NCI-H524 (cell line): Measurements from ENCODE around the gene ECE1.

ENCODE experiments used
- DNase-seq, 2 experiments: peaks; one replicate each; lab custom pipeline; 2025; lab: John Stamatoyannopoulos, UW

Gene ECE1

GRCh38 chr1:21254335-21254951 is 35.8 kb downstream of the ECE1 start:
- DNase-seq: peak; percentile 92 to 95

GRCh38 chr1:21251773-21252471 is 38.3 kb downstream of the ECE1 start:
- DNase-seq: no peak

GRCh38 chr1:21249940-21250493 is 40.2 kb downstream of the ECE1 start:
- no peak for DNase-seq

DNA sequence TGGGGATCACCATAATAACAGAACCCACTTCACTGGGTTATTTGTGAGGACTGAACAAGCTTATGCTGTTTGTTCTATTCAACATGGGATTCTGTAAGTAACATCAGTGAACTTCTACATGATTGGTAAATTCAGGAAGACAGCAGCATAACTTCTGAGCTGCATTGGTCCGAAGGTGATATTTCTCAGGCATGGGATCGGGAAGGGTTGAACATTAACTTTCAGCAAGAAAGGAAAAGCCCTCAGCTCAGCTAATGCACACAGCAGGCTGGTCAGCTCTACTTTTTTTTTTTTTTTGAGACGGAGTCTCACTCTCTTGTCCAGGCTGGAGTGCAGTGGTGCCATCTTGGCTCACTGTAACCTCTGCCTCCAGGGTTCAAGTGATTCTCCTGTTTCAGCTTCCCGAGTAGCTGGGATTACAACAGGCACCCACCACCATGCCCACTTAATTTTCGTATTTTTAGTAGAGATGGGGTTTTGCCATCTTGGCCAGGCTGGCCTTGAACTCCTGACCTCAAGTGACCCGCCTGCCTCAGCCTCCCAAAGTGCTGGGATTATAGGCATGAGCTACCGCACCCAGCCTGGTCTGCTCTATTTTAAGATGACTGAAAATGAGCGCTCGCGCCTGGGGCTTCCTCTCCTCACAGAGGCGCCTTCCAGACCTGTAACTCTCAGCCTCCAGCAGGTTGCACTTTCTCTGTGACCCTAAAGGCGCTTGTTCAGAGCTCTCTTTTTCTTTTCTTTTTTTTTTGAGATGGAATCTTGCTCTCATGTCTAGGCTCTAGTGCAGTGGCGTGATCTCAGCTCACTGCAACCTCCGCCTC is 42.2 kb downstream of the ECE1 start:
- DNase-seq: no peak

- no peak for DNase-seq
Observed at GRCh38 chr1:21246905-21247642, 43.2 kb downstream of the ECE1 start.

DNA sequence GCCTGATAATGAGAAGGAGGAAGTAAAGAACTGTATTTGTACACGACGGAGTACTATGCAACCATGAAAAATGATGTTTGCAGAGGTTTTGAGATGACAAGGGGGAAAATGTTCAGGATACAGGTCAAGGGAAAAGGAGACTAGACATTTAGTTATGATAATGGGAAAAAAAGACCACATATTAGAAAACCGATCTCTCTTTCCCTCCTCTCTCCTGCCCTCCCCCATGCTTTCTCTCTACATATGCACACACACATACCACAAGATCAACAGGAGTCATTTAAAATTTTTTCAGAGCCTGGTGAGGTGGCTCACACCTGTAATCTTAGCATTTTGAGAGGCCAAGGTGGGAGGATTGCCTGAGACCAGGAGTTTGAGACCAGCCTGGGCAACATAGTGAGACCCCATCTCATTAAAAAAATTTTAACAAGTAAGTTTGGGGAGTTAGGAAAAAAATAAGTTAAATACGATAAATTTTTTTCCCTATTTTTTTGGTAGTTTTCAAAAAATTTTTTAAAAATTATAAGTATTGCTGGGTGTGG is 44.5 kb downstream of the ECE1 start:
- no peak for DNase-seq

GRCh38 chr1:21244986-21245687 is 45.1 kb downstream of the ECE1 start:
- DNase-seq: no peak

DNA sequence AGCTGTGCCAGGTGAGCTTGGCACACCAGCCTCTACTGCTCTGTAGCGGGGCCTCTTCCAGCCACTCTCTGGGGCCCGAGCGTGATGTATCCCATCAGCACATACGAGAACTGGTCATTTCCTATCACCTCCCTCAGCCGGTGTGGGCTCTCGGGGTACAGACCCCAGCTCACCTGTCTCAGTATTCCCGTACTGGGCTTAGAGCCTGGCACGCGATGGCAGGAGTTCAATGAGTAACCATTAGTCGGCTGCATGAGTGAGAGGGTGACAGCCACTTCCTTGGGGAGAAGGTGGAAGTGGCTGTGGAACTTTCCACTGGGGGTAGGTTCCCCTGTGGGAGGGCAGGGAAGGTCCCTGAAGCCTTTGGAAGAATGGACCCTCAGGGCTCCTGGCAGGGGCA is 46.1 kb downstream of the ECE1 start:
- DNase-seq: no peak

GRCh38 chr1:21242846-21243245 is 47.4 kb downstream of the ECE1 start:
- no peak for DNase-seq

DNA sequence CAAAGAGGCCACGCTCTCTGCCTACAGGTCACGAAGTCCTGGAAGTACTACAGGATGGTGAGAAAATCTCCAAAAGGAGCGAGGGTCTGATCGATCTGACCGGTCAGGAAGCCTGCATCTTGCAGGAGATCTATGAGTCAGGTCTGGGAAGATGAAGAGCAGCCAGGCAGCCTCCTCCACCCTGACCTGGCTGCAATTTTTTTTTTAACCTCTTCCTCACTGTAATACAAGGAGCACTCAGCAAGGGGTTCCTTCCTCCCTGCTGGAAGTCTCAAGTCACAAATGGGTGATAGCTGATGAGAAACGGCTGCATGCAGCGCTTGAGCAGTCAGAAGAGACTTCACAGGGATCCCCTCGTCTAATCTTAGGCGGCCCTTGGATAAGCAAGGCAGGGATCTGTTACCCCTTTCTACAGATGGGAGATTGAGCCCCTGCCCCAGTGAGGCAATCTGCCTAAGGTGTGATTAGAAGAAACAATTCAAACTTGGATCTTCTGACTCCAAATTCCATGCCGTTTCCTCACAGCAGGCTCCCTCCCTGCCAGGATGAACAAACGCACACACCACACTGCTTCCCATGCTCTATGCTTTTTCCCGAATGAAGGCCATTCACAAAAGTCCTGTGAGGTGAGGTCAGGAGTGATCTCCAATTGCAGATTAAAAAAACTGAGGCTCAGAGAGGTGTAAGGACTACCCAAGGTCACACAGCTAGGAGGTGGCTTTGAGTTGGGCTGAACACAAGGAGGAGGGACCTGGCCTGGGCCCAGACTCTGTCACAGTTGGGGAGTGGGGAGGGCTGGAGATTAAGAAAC is 48.3 kb downstream of the ECE1 start:
- DNase-seq: no peak

DNA sequence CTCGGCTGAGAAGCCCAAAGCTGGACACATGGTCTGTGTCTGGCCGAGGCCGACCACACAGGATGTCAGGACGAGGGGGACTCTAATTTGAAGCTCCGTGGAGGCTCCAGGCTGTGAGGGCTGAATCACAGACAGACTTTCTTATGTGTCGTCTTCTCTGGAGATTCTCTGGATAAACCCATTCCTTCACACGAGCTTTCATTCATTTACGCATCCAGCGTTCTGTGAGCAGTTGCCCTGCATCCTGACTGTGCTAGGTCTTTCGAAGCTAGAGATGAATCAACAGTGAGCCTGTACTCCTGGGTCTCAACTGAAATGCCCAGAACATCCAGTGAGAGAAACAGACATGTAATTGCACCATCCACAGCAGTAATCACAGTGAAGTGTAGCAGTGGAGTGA is 49.6 kb downstream of the ECE1 start:
- no peak for DNase-seq

GRCh38 chr1:21239221-21239620 is 51.0 kb downstream of the ECE1 start:
- no peak for DNase-seq

DNA sequence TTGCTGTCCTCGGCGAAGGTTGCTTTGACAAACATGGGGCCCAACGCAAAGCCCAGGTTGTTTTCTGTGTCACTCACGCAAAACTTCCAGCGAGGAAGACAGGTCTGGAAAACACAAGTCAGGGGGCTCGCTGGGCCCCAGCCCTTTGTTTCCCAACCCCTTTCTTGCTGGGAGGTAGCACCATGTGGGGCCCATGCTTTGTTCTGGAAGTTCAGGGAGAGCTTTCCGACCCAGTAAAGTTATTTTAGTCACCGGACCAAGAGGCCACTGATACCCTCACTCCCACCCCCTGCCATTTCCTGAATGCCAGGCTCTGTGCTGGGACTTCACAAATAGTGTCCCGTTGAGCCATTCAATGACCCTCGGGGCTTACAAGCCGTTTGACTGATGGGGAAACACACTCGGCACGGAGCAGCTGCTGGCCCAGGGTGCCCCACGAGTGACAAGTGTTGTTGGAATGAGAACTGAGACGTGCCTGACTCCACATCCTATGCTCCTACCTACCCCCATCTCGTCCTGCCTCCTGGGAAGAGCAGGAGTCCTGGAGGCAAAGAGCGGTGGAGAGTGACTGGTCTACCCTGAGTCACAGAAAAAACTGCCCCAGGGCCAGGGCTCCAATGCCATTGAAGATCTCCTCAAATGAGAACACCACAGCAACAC is 52.0 kb downstream of the ECE1 start:
- DNase-seq: no peak

DNA sequence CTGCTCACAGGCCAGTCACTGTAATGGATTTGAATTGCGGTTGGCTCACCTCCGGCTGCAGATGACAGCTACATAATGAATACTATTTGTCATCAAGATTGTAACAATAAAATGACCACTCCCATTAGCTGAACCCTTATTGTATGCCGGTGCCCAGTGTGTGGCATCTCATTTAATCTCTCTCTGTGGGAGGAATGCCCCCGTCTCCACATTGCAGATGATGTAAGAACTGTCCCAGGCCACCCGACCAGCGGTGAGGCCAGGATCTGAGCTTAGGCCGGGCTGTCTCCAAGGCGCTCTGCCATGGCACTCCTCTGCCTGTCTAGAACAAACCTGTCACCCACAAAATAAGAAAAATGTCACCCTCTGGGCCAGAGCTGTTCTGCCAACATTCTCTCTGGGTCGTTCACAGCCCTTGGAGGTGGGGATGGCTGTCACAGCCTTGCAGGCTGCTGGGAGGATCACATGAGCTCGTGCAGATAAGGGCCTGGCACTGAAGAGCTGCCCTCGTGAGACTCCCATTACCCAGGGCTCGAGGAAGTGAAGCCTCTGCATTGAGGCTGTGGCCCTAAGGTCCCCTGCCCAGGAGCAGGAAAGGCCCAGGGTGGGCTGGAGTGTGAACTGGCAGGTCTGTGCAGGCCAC is 52.7 kb downstream of the ECE1 start:
- DNase-seq: no peak

- no peak for DNase-seq
Observed at GRCh38 chr1:21236178-21236577, 54.1 kb downstream of the ECE1 start.

GRCh38 chr1:21234779-21235178 is 55.5 kb downstream of the ECE1 start:
- DNase-seq: no peak

DNA sequence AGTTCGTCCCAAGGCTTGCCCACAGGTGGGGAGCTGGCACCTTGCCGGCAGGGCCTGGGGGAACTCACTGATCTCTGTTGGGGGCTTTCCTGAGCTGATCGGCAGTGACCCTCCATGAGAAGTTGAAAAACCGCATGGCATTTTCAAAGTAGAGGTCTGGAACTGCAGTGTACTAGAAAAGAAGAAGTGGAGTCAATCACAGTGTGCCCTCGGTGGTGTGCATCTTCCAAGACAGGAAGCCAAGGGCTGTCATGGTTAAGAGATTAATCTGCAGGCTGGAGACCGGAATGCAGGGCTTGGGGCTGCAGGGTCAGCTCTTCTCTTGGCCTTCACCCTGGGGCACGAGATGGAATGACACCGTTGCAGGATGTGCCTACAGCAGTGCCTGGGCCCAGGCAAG is 56.8 kb downstream of the ECE1 start:
- no peak for DNase-seq

DNA sequence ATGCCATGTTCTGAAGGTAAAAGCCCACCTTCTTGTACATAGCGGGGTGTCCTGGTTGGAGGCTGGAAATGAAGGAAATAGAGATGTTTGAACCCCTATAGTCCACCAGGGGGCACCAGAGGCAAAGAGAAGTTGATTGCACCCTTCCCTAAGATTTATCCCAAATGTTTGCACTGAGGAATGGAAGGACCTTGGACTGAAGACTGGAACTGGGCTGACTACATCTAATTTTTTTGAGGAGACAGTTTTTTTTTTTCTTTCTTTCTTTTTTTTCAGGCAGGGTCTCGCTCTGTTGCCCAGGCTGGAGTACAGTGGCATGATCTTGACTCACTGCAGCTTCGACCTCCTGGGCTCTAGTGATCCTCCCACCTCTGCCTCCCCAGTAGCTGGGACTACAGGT is 58.2 kb downstream of the ECE1 start:
- DNase-seq: peak in 1 of 2 experiments; percentile 57
